Coronary artery (tissue), 2 donors: ENCODE data around the gene PPP6R3.

Experiments used
- DNase-seq: peaks from one replicate; pipeline ENCODE4 v3.0.0-alpha.2; 2017; ENCODE audit warnings: low spot score
- H3K27ac ChIP-seq, 2 donors: fragments of 200-600 bp; sonication (generic); one replicate each; pipeline ENCODE4 v1.5.1; 2016 to 2019
- H3K4me3 ChIP-seq: fragments of 200-600 bp; sonication (generic); 2 replicates; pipeline ENCODE4 v1.5.1; 2016; ENCODE audit warnings: mild to moderate bottlenecking, moderate library complexity
- TF ChIP-seq, protein P1 (sequence below): fragments of 200-600 bp; sonication (generic); IDR thresholded peaks from one replicate; pipeline ENCODE4 v1.5.1; 2019; ENCODE audit warnings: antibody characterized with exemption

PPP6R3 gene

DNA sequence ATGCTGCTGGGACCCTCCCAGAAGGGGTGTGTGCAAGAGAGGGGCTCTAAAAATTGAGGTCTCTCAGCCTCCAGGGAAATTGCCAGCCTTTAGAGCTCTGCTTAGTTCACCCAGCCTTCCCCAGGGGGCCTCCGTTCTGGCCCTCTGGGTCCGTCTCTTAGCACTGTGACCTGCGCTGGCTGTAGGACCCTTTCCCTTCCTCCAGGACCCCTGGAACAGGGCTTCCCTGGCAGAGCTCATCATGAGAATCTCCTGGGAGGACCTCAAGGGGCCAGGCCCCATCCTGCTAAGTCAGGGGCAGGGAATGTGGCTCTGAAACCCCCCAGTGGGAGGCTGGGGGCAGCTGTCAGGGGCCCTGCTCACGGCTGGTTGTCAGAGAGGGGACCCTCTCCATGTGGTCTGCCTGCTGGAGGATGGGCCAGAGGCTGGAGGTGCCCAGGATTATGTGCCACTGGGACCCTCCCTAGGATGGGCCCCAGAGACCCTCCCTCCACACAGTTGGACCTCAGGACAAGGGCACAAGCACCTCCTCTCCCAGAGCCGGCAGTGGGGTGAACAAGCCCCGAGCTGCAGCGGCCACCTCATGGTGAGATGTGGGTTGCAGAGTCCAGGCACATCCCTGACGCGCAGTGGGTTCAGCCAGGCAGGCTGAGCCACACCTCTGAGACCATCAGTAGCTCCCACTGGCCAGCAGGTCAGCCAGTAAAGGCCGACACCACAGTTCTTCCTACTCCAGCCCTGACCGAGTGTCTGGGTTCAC is 196.6 kb downstream of the PPP6R3 start:
- Histone ChIP-seq H3K4me3 (no peak overlapping the region), H3K27ac (no peak overlapping the region)
- TF ChIP-seq, protein P1, sequence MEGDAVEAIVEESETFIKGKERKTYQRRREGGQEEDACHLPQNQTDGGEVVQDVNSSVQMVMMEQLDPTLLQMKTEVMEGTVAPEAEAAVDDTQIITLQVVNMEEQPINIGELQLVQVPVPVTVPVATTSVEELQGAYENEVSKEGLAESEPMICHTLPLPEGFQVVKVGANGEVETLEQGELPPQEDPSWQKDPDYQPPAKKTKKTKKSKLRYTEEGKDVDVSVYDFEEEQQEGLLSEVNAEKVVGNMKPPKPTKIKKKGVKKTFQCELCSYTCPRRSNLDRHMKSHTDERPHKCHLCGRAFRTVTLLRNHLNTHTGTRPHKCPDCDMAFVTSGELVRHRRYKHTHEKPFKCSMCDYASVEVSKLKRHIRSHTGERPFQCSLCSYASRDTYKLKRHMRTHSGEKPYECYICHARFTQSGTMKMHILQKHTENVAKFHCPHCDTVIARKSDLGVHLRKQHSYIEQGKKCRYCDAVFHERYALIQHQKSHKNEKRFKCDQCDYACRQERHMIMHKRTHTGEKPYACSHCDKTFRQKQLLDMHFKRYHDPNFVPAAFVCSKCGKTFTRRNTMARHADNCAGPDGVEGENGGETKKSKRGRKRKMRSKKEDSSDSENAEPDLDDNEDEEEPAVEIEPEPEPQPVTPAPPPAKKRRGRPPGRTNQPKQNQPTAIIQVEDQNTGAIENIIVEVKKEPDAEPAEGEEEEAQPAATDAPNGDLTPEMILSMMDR, result no peak
- DNase-seq, result peak; percentile 71

- DNase-seq, result no peak
- no peak overlapping the region for H3K4me3 ChIP-seq
- TF ChIP-seq, protein P1, result no peak
- H3K27ac ChIP-seq, result no peak overlapping the region
Observed at GRCh38 chr11:68658097-68658496, 197.5 kb downstream of the PPP6R3 start.

- H3K4me3 ChIP-seq, result no peak overlapping the region
- DNase-seq, result no peak
- H3K27ac ChIP-seq, result no peak overlapping the region
- TF ChIP-seq, protein P1, result no peak
Observed at GRCh38 chr11:68658661-68659060, 198.1 kb downstream of the PPP6R3 start.

DNA sequence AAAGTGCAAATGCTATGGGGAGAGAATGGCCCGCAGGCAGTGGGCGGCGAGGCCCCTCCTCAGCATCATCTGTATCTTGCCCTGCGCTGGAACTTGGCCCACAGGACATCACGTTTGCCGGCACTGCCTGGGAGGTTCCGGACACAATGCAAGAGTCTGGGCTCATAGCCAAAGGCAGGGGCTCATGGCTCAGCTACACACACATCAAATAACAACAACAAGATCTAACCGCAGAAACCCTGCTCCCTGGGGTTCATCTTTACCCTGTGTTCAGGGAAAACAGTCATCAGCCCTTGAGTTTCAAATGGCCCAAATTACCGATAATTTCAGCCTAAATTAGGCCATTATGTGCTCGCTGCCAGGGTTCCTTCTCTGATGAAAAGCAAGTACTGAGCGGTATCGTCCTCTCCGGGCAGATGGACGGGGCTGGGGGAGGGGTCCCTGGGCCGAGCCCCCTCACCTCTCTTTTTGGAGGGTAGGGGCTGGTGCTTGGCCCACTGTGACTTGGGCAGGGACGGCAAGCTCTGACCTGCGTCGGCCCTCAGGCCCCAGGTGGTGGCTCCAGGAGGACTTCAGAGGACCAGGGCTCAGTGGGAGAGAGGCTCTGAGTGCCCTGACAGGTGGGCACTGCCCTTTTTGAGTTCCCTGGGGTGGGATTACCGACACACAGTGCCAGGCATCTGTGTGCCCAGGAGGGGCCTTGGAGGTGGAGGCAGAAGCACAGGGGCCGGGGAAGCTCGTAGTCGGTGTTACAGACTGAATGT is 198.8 kb downstream of the PPP6R3 start:
- TF ChIP-seq, protein P1, result no peak
- Histone ChIP-seq H3K4me3 (no peak overlapping the region), H3K27ac (no peak overlapping the region)
- no peak for DNase-seq

DNA sequence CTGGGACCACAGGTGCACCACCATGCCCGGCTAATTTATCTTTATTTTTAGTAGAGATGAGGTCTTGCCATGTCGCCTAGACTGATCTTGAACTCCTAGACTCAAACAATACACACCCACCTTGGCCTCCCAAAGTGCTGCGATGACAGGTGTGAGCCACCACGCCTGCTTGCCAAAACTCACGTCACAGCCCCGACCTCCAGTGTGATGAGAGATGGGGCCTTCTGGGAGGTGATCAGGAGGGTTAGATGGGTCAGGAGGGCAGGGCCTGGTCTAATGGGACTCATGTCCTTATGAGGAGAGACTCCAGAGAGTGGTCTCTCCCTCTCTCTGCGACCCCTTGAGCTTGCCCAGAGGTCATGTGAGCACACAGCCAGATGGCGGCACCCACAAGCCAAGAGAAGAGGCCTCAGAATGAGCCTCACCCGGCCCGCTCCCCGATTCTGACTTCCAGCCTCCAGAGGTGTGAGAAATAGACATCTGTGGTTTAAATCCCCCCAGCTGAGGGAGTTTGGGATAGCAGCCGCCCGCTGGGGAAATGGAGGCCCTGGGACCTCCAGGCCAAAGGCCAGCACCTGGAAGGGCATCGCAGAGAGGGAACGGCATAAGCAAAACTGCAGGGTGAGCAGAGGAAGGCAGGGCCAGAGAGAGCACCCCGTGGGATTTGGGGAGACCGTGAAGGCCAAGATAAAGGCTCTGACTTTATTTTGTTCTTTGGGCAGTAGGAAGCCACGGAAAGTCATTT is 199.7 kb downstream of the PPP6R3 start:
- TF ChIP-seq, protein P1, result no peak
- no peak overlapping the region for H3K4me3 ChIP-seq
- no peak overlapping the region for H3K27ac ChIP-seq
- DNase-seq, result no peak

DNA sequence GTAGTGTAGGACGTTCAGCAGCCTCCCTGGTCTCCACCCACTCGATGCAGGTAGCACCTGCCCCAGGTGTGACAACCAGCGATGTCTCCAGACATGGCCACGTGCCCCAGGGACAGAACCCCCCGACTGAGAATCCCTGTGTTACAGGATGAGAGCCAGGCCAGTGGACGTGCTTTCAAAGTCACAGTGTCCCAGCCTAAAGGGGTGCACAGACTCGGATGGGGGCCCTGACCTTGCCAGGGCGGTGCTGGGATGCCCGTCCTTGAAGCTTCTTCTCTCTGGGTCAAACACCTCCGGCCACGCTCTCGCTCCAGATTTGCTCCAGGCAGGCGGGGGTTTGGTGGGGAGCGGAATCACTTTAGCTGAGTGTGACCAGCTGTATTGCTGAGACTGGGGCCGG is 200.5 kb downstream of the PPP6R3 start:
- no peak overlapping the region for H3K27ac ChIP-seq
- no peak overlapping the region for H3K4me3 ChIP-seq
- TF ChIP-seq, protein P1, result no peak
- DNase-seq, result no peak
